Uterus (tissue), 4 donors: ENCODE results near the gene HLX. TPM values are rescaled to one million over a fixed set of nuclear protein-coding genes. Genes with fewer than 3 reads are reported as not detected.

Experiments used
- DNase-seq, 2 donors: peaks; one replicate each; pipeline ENCODE4 v3.0.0-alpha.2; 2019 to 2020
- H3K27ac ChIP-seq, 2 donors: fragments of 200-600 bp; sonication (generic); 1 replicate in 1 of 2; 2 replicates in 1 of 2; pipeline ENCODE4 v1.5.1; 2016 to 2018
- H3K27me3 ChIP-seq, 2 donors: fragments of 200-600 bp; sonication (generic); one replicate each; pipeline ENCODE4 v1.5.1; 2018 to 2019; ENCODE audit warnings: control low read depth in 1 of 2
- H3K36me3 ChIP-seq, 2 donors: fragments of 200-600 bp; sonication (generic); one replicate each; pipeline ENCODE4 v1.5.1; 2019; ENCODE audit warnings: control low read depth in 1 of 2
- H3K4me1 ChIP-seq, 2 donors: fragments of 200-600 bp; sonication (generic); one replicate each; pipeline ENCODE4 v1.5.1; 2018 to 2019; ENCODE audit warnings: control low read depth in 1 of 2
- H3K4me3 ChIP-seq, 2 donors: fragments of 200-600 bp; sonication (generic); 1 replicate in 1 of 2; 2 replicates in 1 of 2; pipeline ENCODE4 v1.5.1; 2018 to 2019; ENCODE audit warnings: mild to moderate bottlenecking in 1 of 2
- H3K9me3 ChIP-seq, 2 donors: fragments of 200-600 bp; sonication (generic); one replicate each; pipeline ENCODE4 v1.5.1; 2019; ENCODE audit warnings: control low read depth in 1 of 2
- POLR2A ChIP-seq, 2 donors: fragments of 450-650 bp; IDR thresholded peaks; one replicate each; pipeline ENCODE4 v1.6.1; 2016; ENCODE audit warnings: antibody characterized with exemption in 2 of 2, mild to moderate bottlenecking in 1 of 2, moderate library complexity in 1 of 2
- intact Hi-C: fragments of 100-400 bp; cut with DNase I; formaldehyde crosslinking; loops from one replicate; pipeline ENCODE4 v1.15.1; 2023; ENCODE audit warnings: low total_unique reads
- total RNA-seq, 4 donors: library from RNA; depleted of rRNA in 3 of 4; stranded (reverse); fragments of >200 nt in 3 of 4; gene quantifications; one replicate each; pipeline versions ENCODE4 v1.1.0 to v1.2.4, GENCODE V29; 2014 to 2023
- TF ChIP-seq, protein P1 (sequence below), 4 experiments: fragments of 200-600 bp in 2 of 4; fragments of 450-650 bp in 2 of 4; sonication (generic) in 2 of 4; IDR thresholded peaks; one replicate each; pipeline ENCODE4 v1.5.1; 2016 to 2019; ENCODE audit warnings: antibody characterized with exemption in 4 of 4, mild to moderate bottlenecking in 2 of 4, moderate library complexity in 1 of 4
- donor health status: DM: yes; HTN: yes; CAD: no.

The HLX gene
- total RNA-seq, 4 donors from 2014 or later, result 0.26 to 35.9 (median 7.0) TPM

DNA sequence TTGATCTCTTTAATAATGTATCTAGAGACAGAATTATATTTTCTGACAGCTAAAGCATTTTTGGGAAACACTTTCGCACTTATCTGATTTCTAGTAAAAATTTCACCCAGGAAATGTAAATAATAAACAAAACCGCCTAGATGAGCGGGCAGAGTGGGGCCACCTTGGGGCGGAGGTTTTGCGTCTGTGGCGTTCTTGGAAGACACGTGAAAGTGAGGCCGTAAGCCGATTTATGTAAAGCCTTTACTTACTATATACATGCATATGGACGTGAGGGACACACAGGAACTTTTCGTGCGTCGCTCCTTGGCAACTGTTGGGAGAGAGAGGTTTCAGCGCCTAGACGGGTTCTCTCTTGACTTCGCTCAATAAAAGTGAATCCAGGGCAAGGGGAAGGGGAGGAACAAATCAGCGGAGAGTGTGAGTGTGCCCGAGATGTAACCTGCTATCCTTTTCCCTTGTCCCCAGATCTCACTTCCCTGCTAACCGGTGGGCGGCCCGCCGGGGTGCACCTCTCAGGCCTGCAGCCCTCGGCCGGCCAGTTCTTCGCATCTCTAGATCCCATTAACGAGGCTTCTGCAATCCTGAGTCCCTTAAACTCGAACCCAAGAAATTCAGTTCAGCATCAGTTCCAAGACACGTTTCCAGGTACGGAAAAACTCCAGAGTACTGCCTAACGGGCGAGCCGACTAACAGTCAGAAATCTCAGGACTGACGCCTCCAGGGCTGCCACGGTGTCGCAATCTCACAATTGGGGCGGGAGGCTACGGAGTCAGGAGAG, 1.7 kb downstream of the HLX start:
- Histone ChIP-seq H3K27me3 (peaks cover 0 to 23% of the 10 kb centered on the region in 2 donors), H3K9me3 (no peaks in the 10 kb centered on the region), H3K4me1 (peaks cover 0 to 9% of the 10 kb centered on the region in 2 donors), H3K36me3 (no peaks in the 10 kb centered on the region), H3K4me3 (peak overlapping the region; percentile 39 to 84), H3K27ac (peak overlapping the region; percentile 89 to 92)
- peak; percentile 42 to 63 for DNase-seq
- intact Hi-C loops, result loop anchor here (10.0 kb wide), 1 partner anchor 324 kb away; no protein-coding TSS in a partner anchor
- no peak for TF ChIP-seq POLR2A (IDR thresholded peaks at IDR 0.05)
- TF ChIP-seq, protein P1, sequence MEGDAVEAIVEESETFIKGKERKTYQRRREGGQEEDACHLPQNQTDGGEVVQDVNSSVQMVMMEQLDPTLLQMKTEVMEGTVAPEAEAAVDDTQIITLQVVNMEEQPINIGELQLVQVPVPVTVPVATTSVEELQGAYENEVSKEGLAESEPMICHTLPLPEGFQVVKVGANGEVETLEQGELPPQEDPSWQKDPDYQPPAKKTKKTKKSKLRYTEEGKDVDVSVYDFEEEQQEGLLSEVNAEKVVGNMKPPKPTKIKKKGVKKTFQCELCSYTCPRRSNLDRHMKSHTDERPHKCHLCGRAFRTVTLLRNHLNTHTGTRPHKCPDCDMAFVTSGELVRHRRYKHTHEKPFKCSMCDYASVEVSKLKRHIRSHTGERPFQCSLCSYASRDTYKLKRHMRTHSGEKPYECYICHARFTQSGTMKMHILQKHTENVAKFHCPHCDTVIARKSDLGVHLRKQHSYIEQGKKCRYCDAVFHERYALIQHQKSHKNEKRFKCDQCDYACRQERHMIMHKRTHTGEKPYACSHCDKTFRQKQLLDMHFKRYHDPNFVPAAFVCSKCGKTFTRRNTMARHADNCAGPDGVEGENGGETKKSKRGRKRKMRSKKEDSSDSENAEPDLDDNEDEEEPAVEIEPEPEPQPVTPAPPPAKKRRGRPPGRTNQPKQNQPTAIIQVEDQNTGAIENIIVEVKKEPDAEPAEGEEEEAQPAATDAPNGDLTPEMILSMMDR (IDR thresholded peaks at IDR 0.05), result no peak

DNA sequence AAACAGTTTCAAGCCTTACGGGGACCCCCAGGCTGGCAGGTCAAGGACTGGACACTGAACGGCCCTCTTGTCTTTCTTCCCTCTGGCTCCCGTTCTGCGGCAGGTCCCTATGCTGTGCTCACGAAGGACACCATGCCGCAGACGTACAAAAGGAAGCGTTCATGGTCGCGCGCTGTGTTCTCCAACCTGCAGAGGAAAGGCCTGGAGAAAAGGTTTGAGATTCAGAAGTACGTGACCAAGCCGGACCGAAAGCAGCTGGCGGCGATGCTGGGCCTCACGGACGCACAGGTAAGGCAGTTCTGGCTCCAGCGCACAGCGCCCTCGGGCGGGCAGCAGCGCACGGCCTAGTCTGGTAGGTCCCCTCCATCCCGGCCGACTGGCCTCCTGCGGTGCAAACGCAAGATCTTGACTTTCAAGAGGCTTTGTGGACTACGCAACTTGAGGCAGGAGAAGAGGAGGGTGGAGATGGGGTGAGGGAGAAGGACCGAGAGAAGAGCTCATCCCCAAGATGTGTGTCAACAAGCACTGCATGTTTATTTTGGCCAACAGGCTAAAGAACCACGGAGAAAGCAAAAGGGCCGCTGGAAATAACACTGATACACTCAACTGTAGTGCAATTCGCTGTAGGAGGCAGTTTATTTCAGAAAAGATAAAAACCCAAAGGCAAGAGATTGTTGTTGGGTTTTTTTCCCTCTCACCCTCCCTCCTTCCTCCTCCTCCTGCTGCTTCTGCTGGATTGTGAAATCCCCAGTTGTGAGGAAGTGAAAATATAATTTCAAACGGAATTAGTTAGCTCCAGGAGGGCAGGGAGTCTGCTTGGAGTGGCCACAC, 3.0 kb downstream of the HLX start:
- peak in 1 of 2 donors; percentile 24 for DNase-seq
- TF ChIP-seq, protein P1 (IDR thresholded peaks at IDR 0.05), result peak in 1 of 4 experiments; percentile 3
- no peak for TF ChIP-seq POLR2A (IDR thresholded peaks at IDR 0.05)
- no peaks in the 10 kb centered on the region for H3K9me3 ChIP-seq
- H3K27ac ChIP-seq, result peak overlapping the region in 1 of 2 donors; percentile 92
- intact Hi-C loops, result loop anchor here (10.0 kb wide), 1 partner anchor 323 kb away; no protein-coding TSS in a partner anchor
- H3K27me3 ChIP-seq, result peaks cover 0 to 21% of the 10 kb centered on the region in 2 donors
- no peak overlapping the region for H3K4me3 ChIP-seq
- H3K36me3 ChIP-seq, result no peaks in the 10 kb centered on the region
- peaks cover 0 to 9% of the 10 kb centered on the region in 2 donors for H3K4me1 ChIP-seq

GRCh38 chr1:220884109-220884980, 5.1 kb downstream of the HLX start:
- intact Hi-C loops, result loop anchor here (10.0 kb wide), 1 partner anchor 320 kb away; no protein-coding TSS in a partner anchor
- no peak for DNase-seq
- no peak for TF ChIP-seq POLR2A (IDR thresholded peaks at IDR 0.05)
- TF ChIP-seq, protein P1 (IDR thresholded peaks at IDR 0.05), result no peak
- peaks cover 0 to 4% of the 10 kb centered on the region in 2 donors for H3K4me1 ChIP-seq
- H3K36me3 ChIP-seq, result no peaks in the 10 kb centered on the region
- H3K4me3 ChIP-seq, result no peak overlapping the region
- no peak overlapping the region for H3K27ac ChIP-seq
- no peaks in the 10 kb centered on the region for H3K9me3 ChIP-seq
- H3K27me3 ChIP-seq, result peaks cover 0 to 21% of the 10 kb centered on the region in 2 donors

GRCh38 chr1:220884981-220885918, 6.0 kb downstream of the HLX start:
- intact Hi-C loops, result loop anchor here (10.0 kb wide), 1 partner anchor 320 kb away; no protein-coding TSS in a partner anchor
- H3K4me1 ChIP-seq, result peaks cover 0 to 1% of the 10 kb centered on the region in 2 donors
- H3K9me3 ChIP-seq, result no peaks in the 10 kb centered on the region
- no peak overlapping the region for H3K4me3 ChIP-seq
- DNase-seq, result no peak
- H3K27ac ChIP-seq, result no peak overlapping the region
- H3K36me3 ChIP-seq, result no peaks in the 10 kb centered on the region
- H3K27me3 ChIP-seq, result peaks cover 0 to 25% of the 10 kb centered on the region in 2 donors
- no peak for TF ChIP-seq POLR2A (IDR thresholded peaks at IDR 0.05)
- TF ChIP-seq, protein P1 (IDR thresholded peaks at IDR 0.05), result no peak
